Fibroblast of skin of back (primary cell): ENCODE data around the gene PDE11A.

Experiments used
- DNase-seq: peaks from one replicate; pipeline ENCODE4 v3.0.0-alpha.2; 2013

Gene PDE11A

GRCh38 chr2:177721087-177721486 is 351.5 kb downstream of the PDE11A start:
- DNase-seq = no peak

GRCh38 chr2:177717831-177718618 is 354.6 kb downstream of the PDE11A start:
- no peak for DNase-seq

- DNase-seq = no peak
Measured at GRCh38 chr2:177716484-177716883, 356.1 kb downstream of the PDE11A start.

GRCh38 chr2:177715771-177716170 is 356.8 kb downstream of the PDE11A start:
- no peak for DNase-seq

- no peak for DNase-seq
Measured at GRCh38 chr2:177714704-177715103, 357.9 kb downstream of the PDE11A start.

GRCh38 chr2:177712462-177712861 is 360.1 kb downstream of the PDE11A start:
- no peak for DNase-seq

- DNase-seq = no peak
Measured at GRCh38 chr2:177711483-177712265, 360.9 kb downstream of the PDE11A start.

GRCh38 chr2:177710889-177711288 is 361.7 kb downstream of the PDE11A start:
- DNase-seq = no peak

- no peak for DNase-seq
Measured at GRCh38 chr2:177709986-177710401, 362.6 kb downstream of the PDE11A start.

GRCh38 chr2:177708660-177709444 is 363.7 kb downstream of the PDE11A start:
- DNase-seq = no peak

- DNase-seq = no peak
Measured at GRCh38 chr2:177708106-177708505, 364.5 kb downstream of the PDE11A start.

GRCh38 chr2:177705511-177706173 is 366.9 kb downstream of the PDE11A start:
- no peak for DNase-seq

GRCh38 chr2:177703159-177703558 is 369.4 kb downstream of the PDE11A start:
- DNase-seq = no peak

- no peak for DNase-seq
Measured at GRCh38 chr2:177698281-177698680, 374.3 kb downstream of the PDE11A start.

- no peak for DNase-seq
Measured at GRCh38 chr2:177694348-177694747, 378.2 kb downstream of the PDE11A start.

- no peak for DNase-seq
Measured at GRCh38 chr2:177693658-177694339, 378.8 kb downstream of the PDE11A start.

- no peak for DNase-seq
Measured at GRCh38 chr2:177692783-177693269, 379.8 kb downstream of the PDE11A start.

GRCh38 chr2:177692042-177692782 is 380.4 kb downstream of the PDE11A start:
- DNase-seq = no peak

GRCh38 chr2:177691177-177691576 is 381.4 kb downstream of the PDE11A start:
- no peak for DNase-seq

GRCh38 chr2:177689623-177690022 is 383.0 kb downstream of the PDE11A start:
- no peak for DNase-seq

GRCh38 chr2:177688844-177689243 is 383.7 kb downstream of the PDE11A start:
- DNase-seq = no peak
